Esophagus squamous epithelium (tissue), 5 donors: ENCODE data around the gene CNTNAP5. TPM values are rescaled to one million over a fixed set of nuclear protein-coding genes. Genes with fewer than 3 reads are reported as not detected.

Source experiments
- DNase-seq: peaks from one replicate; lab custom pipeline; 2025; lab: John Stamatoyannopoulos, UW
- H3K27ac ChIP-seq, 4 donors: fragments of 200-600 bp; sonication (generic); one replicate each; pipeline ENCODE4 v1.5.1; 2016 to 2019; ENCODE audit warnings: mild to moderate bottlenecking in 1 of 4
- H3K27me3 ChIP-seq, 4 donors: fragments of 200-600 bp; sonication (generic); 1 replicate in 3 of 4; 2 replicates in 1 of 4; pipeline versions ENCODE4 v1.5.1 to v1.6.0; 2017 to 2021; ENCODE audit warnings: antibody characterized with exemption in 1 of 4
- H3K36me3 ChIP-seq, 3 donors: fragments of 200-600 bp; sonication (generic); one replicate each; pipeline ENCODE4 v1.5.1; 2016 to 2019
- H3K4me1 ChIP-seq, 3 donors: fragments of 200-600 bp; sonication (generic); one replicate each; pipeline ENCODE4 v1.5.1; 2017 to 2019
- H3K4me3 ChIP-seq, 4 donors: fragments of 200-600 bp; sonication (generic); 1 replicate in 3 of 4; 2 replicates in 1 of 4; pipeline ENCODE4 v1.5.1; 2016 to 2019; ENCODE audit warnings: mild to moderate bottlenecking in 2 of 4, moderate library complexity in 1 of 4
- H3K9me3 ChIP-seq, 3 donors: fragments of 200-600 bp; sonication (generic); one replicate each; pipeline ENCODE4 v1.5.1; 2016 to 2019
- CTCF ChIP-seq, 6 experiments: fragments of 450-650 bp in 4 of 6; fragments of 200-600 bp in 2 of 6; sonication (generic) in 2 of 6; IDR thresholded peaks; one replicate each; pipeline ENCODE4 v1.5.1; 2016 to 2019; ENCODE audit warnings: antibody characterized with exemption in 6 of 6, mild to moderate bottlenecking in 4 of 6, moderate library complexity in 4 of 6
- POLR2A ChIP-seq, 4 donors: fragments of 450-650 bp; IDR thresholded peaks; one replicate each; pipeline ENCODE4 v1.6.1; 2017; ENCODE audit warnings: antibody characterized with exemption in 4 of 4, mild to moderate bottlenecking in 4 of 4, moderate library complexity in 3 of 4
- WGBS, 2 donors: methylation state at CpG; one replicate each; pipeline ENCODE4 v1.1.5; 2018; 5-methylcytosine and 5-hydroxymethylcytosine counted together
- intact Hi-C: fragments of 100-400 bp; cut with DNase I; formaldehyde crosslinking; loops from one replicate; pipeline ENCODE4 v1.15.0; 2022
- total RNA-seq, 4 donors: library from RNA; depleted of rRNA; stranded (reverse); fragments of >200 nt; gene quantifications; one replicate each; pipeline ENCODE4 v1.1.0, GENCODE V29; 2016
- donor health status: DM: yes; HTN: yes; CAD: no.

Gene CNTNAP5
- total RNA-seq, 4 donors from 2014 or later: not detected

- no peak for TF ChIP-seq POLR2A (IDR thresholded peaks at IDR 0.05)
- TF ChIP-seq CTCF (IDR thresholded peaks at IDR 0.05): no peak
- 54 to 63% methylated on average over 1 of the region's 1 CpG for WGBS, 2 donors
- H3K27ac ChIP-seq: no peak overlapping the region
- intact Hi-C loops: no loop called here
- no peaks in the 10 kb centered on the region for H3K4me1 ChIP-seq
- H3K36me3 ChIP-seq: no peaks in the 10 kb centered on the region
- H3K9me3 ChIP-seq: no peaks in the 10 kb centered on the region
- no peak overlapping the region for H3K4me3 ChIP-seq
- DNase-seq: no peak
- no peaks in the 10 kb centered on the region for H3K27me3 ChIP-seq
Measured at GRCh38 chr2:124159166-124159565, 134.1 kb downstream of the CNTNAP5 start.

- Histone ChIP-seq H3K27me3 (no peaks in the 10 kb centered on the region), H3K4me1 (no peaks in the 10 kb centered on the region), H3K36me3 (no peaks in the 10 kb centered on the region), H3K4me3 (no peak overlapping the region), H3K9me3 (no peaks in the 10 kb centered on the region), H3K27ac (no peak overlapping the region)
- intact Hi-C loops: no loop called here
- TF ChIP-seq POLR2A (IDR thresholded peaks at IDR 0.05) (no peak), CTCF (IDR thresholded peaks at IDR 0.05) (no peak)
- no peak for DNase-seq
Measured at GRCh38 chr2:124161542-124161941, 136.5 kb downstream of the CNTNAP5 start.

DNA sequence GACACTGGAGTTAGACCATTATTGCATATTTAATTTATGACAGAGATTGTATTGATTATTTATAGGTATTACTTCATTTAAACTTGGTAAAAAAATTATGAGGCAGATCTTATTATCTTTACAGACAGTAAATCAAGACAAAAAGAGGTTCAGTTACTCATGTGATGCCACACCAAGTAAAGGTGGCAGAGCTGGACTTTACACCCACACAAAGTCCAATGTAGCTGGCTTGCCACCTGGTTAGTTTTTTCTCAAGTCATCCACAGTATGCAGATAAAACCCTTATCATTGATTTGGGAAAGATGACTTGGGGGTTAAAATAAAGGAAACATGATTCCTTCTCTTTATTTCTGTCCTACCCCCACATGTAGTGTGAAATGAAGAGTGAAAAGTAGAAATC lies 137.2 kb downstream of the CNTNAP5 start:
- no peak overlapping the region for H3K4me3 ChIP-seq
- intact Hi-C loops: no loop called here
- no peak overlapping the region for H3K27ac ChIP-seq
- H3K36me3 ChIP-seq: no peaks in the 10 kb centered on the region
- H3K4me1 ChIP-seq: no peaks in the 10 kb centered on the region
- H3K9me3 ChIP-seq: no peaks in the 10 kb centered on the region
- no peak for TF ChIP-seq CTCF (IDR thresholded peaks at IDR 0.05)
- no peak for TF ChIP-seq POLR2A (IDR thresholded peaks at IDR 0.05)
- no peaks in the 10 kb centered on the region for H3K27me3 ChIP-seq
- no peak for DNase-seq

GRCh38 chr2:124163840-124164239 lies 138.8 kb downstream of the CNTNAP5 start:
- DNase-seq: no peak
- intact Hi-C loops: no loop called here
- TF ChIP-seq POLR2A (IDR thresholded peaks at IDR 0.05) (no peak), CTCF (IDR thresholded peaks at IDR 0.05) (no peak)
- H3K27me3 ChIP-seq: no peaks in the 10 kb centered on the region
- no peaks in the 10 kb centered on the region for H3K36me3 ChIP-seq
- no peak overlapping the region for H3K4me3 ChIP-seq
- WGBS, 2 donors: 50 to 54% methylated on average over 2 of the region's 2 CpGs
- H3K27ac ChIP-seq: no peak overlapping the region
- H3K4me1 ChIP-seq: no peaks in the 10 kb centered on the region
- H3K9me3 ChIP-seq: no peaks in the 10 kb centered on the region

GRCh38 chr2:124165698-124166097 lies 140.6 kb downstream of the CNTNAP5 start:
- no peak overlapping the region for H3K4me3 ChIP-seq
- intact Hi-C loops: no loop called here
- no peaks in the 10 kb centered on the region for H3K4me1 ChIP-seq

More at GRCh38 chr2:124165698-124166097, 140.6 kb downstream of the CNTNAP5 start:
- H3K9me3 ChIP-seq: no peaks in the 10 kb centered on the region
- H3K27me3 ChIP-seq: no peaks in the 10 kb centered on the region
- TF ChIP-seq POLR2A (IDR thresholded peaks at IDR 0.05) (no peak), CTCF (IDR thresholded peaks at IDR 0.05) (no peak)
- no peaks in the 10 kb centered on the region for H3K36me3 ChIP-seq
- DNase-seq: no peak
- WGBS, 2 donors: 81 to 87% methylated on average over 6 of the region's 6 CpGs
- no peak overlapping the region for H3K27ac ChIP-seq
